Measurements from ENCODE around the gene SERP2.

Gene SERP2

GRCh38 chr13:44413095-44413494 lies 39.5 kb downstream of the SERP2 start:
- no peak for DNase-seq

GRCh38 chr13:44414716-44415115 lies 41.1 kb downstream of the SERP2 start:
- no peak for DNase-seq

- DNase-seq = no peak
These were observed 42.2 kb downstream of the SERP2 start for GRCh38 chr13:44415815-44416214.

GRCh38 chr13:44416301-44416700 lies 42.7 kb downstream of the SERP2 start:
- no peak for DNase-seq

GRCh38 chr13:44416744-44417143 lies 43.1 kb downstream of the SERP2 start:
- DNase-seq = no peak

GRCh38 chr13:44417446-44417845 lies 43.8 kb downstream of the SERP2 start:
- DNase-seq = peak; percentile 30

GRCh38 chr13:44417876-44418275 lies 44.3 kb downstream of the SERP2 start:
- peak; percentile 41 for DNase-seq

GRCh38 chr13:44420376-44421220 lies 47.0 kb downstream of the SERP2 start:
- DNase-seq = peak; percentile 40

GRCh38 chr13:44421853-44422525 lies 48.4 kb downstream of the SERP2 start:
- peak; percentile 28 for DNase-seq

- DNase-seq = peak; percentile 41
These were observed 49.4 kb downstream of the SERP2 start for GRCh38 chr13:44422755-44423643.

- DNase-seq = no peak
These were observed 50.2 kb downstream of the SERP2 start for GRCh38 chr13:44423824-44424223.

GRCh38 chr13:44425041-44425814 lies 51.6 kb downstream of the SERP2 start:
- no peak for DNase-seq

GRCh38 chr13:44425815-44426078 lies 52.1 kb downstream of the SERP2 start:
- DNase-seq = no peak

- DNase-seq = no peak
These were observed 52.8 kb downstream of the SERP2 start for GRCh38 chr13:44426461-44426860.

GRCh38 chr13:44429311-44429710 lies 55.7 kb downstream of the SERP2 start:
- no peak for DNase-seq

- no peak for DNase-seq
These were observed 57.5 kb downstream of the SERP2 start for GRCh38 chr13:44431150-44431549.

GRCh38 chr13:44432650-44433049 lies 59.0 kb downstream of the SERP2 start:
- DNase-seq = no peak

- no peak for DNase-seq
These were observed 60.5 kb downstream of the SERP2 start for GRCh38 chr13:44433863-44434765.

- DNase-seq = no peak
These were observed 61.1 kb downstream of the SERP2 start for GRCh38 chr13:44434766-44435141.

- peak; percentile 93 for DNase-seq
These were observed 61.7 kb downstream of the SERP2 start for GRCh38 chr13:44435142-44435918.

Measured in activated CD8-positive, alpha-beta memory T cell treated with anti-CD3 and anti-CD28 coated beads for 24 hours (primary cell).